ENCODE results near the gene IFT88.

IFT88 gene

GRCh38 chr13:20565115-20565736 lies 1.7 kb upstream of the IFT88 start:
- no peak for DNase-seq

GRCh38 chr13:20566468-20566897 lies 474 bp upstream of the IFT88 start:
- DNase-seq, result no peak

GRCh38 chr13:20567881-20568528 lies 1.0 kb downstream of the IFT88 start:
- no peak for DNase-seq

GRCh38 chr13:20570517-20570916 lies 3.6 kb downstream of the IFT88 start:
- no peak for DNase-seq

GRCh38 chr13:20571676-20572075 lies 4.7 kb downstream of the IFT88 start:
- DNase-seq, result no peak

- DNase-seq, result no peak
Measured at GRCh38 chr13:20573186-20573585, 6.2 kb downstream of the IFT88 start.

- no peak for DNase-seq
Measured at GRCh38 chr13:20573636-20574035, 6.7 kb downstream of the IFT88 start.

- DNase-seq, result no peak
Measured at GRCh38 chr13:20579191-20579590, 12.2 kb downstream of the IFT88 start.

GRCh38 chr13:20580257-20580656 lies 13.3 kb downstream of the IFT88 start:
- no peak for DNase-seq

- DNase-seq, result no peak
Measured at GRCh38 chr13:20582026-20582425, 15.1 kb downstream of the IFT88 start.

GRCh38 chr13:20583803-20584293 lies 16.9 kb downstream of the IFT88 start:
- no peak for DNase-seq

GRCh38 chr13:20585371-20585770 lies 18.4 kb downstream of the IFT88 start:
- DNase-seq, result no peak

- DNase-seq, result no peak
Measured at GRCh38 chr13:20588529-20589110, 21.7 kb downstream of the IFT88 start.

- no peak for DNase-seq
Measured at GRCh38 chr13:20590561-20590960, 23.6 kb downstream of the IFT88 start.

GRCh38 chr13:20592606-20593005 lies 25.6 kb downstream of the IFT88 start:
- no peak for DNase-seq

GRCh38 chr13:20594280-20594679 lies 27.3 kb downstream of the IFT88 start:
- no peak for DNase-seq

GRCh38 chr13:20607015-20607414 lies 40.1 kb downstream of the IFT88 start:
- no peak for DNase-seq

GRCh38 chr13:20608438-20609020 lies 41.6 kb downstream of the IFT88 start:
- DNase-seq, result no peak

GRCh38 chr13:20609145-20609544 lies 42.2 kb downstream of the IFT88 start:
- no peak for DNase-seq

GRCh38 chr13:20610006-20610405 lies 43.0 kb downstream of the IFT88 start:
- DNase-seq, result no peak

GRCh38 chr13:20616059-20616797 lies 49.3 kb downstream of the IFT88 start:
- no peak for DNase-seq

GRCh38 chr13:20623000-20623399 lies 56.0 kb downstream of the IFT88 start:
- no peak for DNase-seq

GRCh38 chr13:20624213-20624612 lies 57.3 kb downstream of the IFT88 start:
- no peak for DNase-seq
